Nephron (organoid): Measurements from ENCODE around the gene PCNX2.

ENCODE experiments used
- H3K27ac Mint-ChIP-seq, 3 experiments: 2 replicates each; pipeline ENCODE4 v1.8.0; 2020; ENCODE audit warnings: mixed read lengths in 3 of 3, mild to moderate bottlenecking in 2 of 3, moderate library complexity in 1 of 3
- H3K27me3 Mint-ChIP-seq: 2 replicates; pipeline ENCODE4 v1.8.0; 2021; ENCODE audit warnings: low read depth, mild to moderate bottlenecking, moderate library complexity, mixed read lengths
- H3K36me3 Mint-ChIP-seq: 2 replicates; pipeline ENCODE4 v1.8.0; 2020; ENCODE audit warnings: low read depth, mixed read lengths
- H3K4me1 Mint-ChIP-seq: 2 replicates; pipeline ENCODE4 v1.8.0; 2020; ENCODE audit warnings: mixed read lengths
- H3K4me3 Mint-ChIP-seq, 3 experiments: 2 replicates each; pipeline ENCODE4 v1.8.0; 2020; ENCODE audit warnings: mild to moderate bottlenecking in 3 of 3, mixed read lengths in 3 of 3, moderate library complexity in 2 of 3
- H3K9me3 Mint-ChIP-seq: 2 replicates; pipeline ENCODE4 v1.8.0; 2020; ENCODE audit warnings: mixed read lengths
- CTCF ChIP-seq, 3 experiments: fragments of 200-600 bp; sonication (generic); IDR thresholded peaks; one replicate each; pipeline ENCODE4 v1.5.0; 2021; ENCODE audit warnings: antibody characterized with exemption in 3 of 3; ENCODE audit not compliant: unreplicated experiment in 3 of 3

Gene PCNX2

GRCh38 chr1:233064988-233065387 is 230.5 kb downstream of the PCNX2 start:
- Mint-ChIP-seq H3K36me3 (peaks cover 30% of the 10 kb centered on the region), H3K27me3 (no peaks in the 10 kb centered on the region), H3K4me1 (peaks cover 8% of the 10 kb centered on the region), H3K27ac (no peak overlapping the region), H3K4me3 (no peak overlapping the region), H3K9me3 (peaks cover 16% of the 10 kb centered on the region)
- no peak for TF ChIP-seq CTCF (IDR thresholded peaks at IDR 0.05; ENCODE audit: unreplicated experiment in 3 of 3)

- TF ChIP-seq CTCF (IDR thresholded peaks at IDR 0.05; ENCODE audit: unreplicated experiment in 3 of 3): no peak
- H3K36me3 Mint-ChIP-seq: peaks cover 30% of the 10 kb centered on the region
- H3K9me3 Mint-ChIP-seq: peaks cover 16% of the 10 kb centered on the region
- no peaks in the 10 kb centered on the region for H3K27me3 Mint-ChIP-seq
- no peak overlapping the region for H3K27ac Mint-ChIP-seq
- no peak overlapping the region for H3K4me3 Mint-ChIP-seq
- peaks cover 8% of the 10 kb centered on the region for H3K4me1 Mint-ChIP-seq
These were observed 232.1 kb downstream of the PCNX2 start for GRCh38 chr1:233063462-233063861.

- H3K4me3 Mint-ChIP-seq: no peak overlapping the region
- peaks cover 26% of the 10 kb centered on the region for H3K36me3 Mint-ChIP-seq
- H3K9me3 Mint-ChIP-seq: peaks cover 16% of the 10 kb centered on the region
- H3K4me1 Mint-ChIP-seq: peaks cover 8% of the 10 kb centered on the region
- peaks cover 4% of the 10 kb centered on the region for H3K27me3 Mint-ChIP-seq
- TF ChIP-seq CTCF (IDR thresholded peaks at IDR 0.05; ENCODE audit: unreplicated experiment in 3 of 3): no peak
- no peak overlapping the region for H3K27ac Mint-ChIP-seq
These were observed 234.3 kb downstream of the PCNX2 start for GRCh38 chr1:233061265-233061664.

- Mint-ChIP-seq H3K27me3 (peaks cover 4% of the 10 kb centered on the region), H3K9me3 (peaks cover 14% of the 10 kb centered on the region), H3K36me3 (peaks cover 23% of the 10 kb centered on the region), H3K4me3 (no peak overlapping the region), H3K27ac (no peak overlapping the region), H3K4me1 (peaks cover 8% of the 10 kb centered on the region)
- no peak for TF ChIP-seq CTCF (IDR thresholded peaks at IDR 0.05; ENCODE audit: unreplicated experiment in 3 of 3)
These were observed 235.0 kb downstream of the PCNX2 start for GRCh38 chr1:233060461-233060994.

- Mint-ChIP-seq H3K9me3 (no peaks in the 10 kb centered on the region), H3K27me3 (peaks cover 4% of the 10 kb centered on the region), H3K4me3 (no peak overlapping the region), H3K4me1 (peaks cover 8% of the 10 kb centered on the region), H3K27ac (no peak overlapping the region), H3K36me3 (peaks cover 10% of the 10 kb centered on the region)
- no peak for TF ChIP-seq CTCF (IDR thresholded peaks at IDR 0.05; ENCODE audit: unreplicated experiment in 3 of 3)
These were observed 237.7 kb downstream of the PCNX2 start for GRCh38 chr1:233057836-233058235.

GRCh38 chr1:233055879-233056641 is 239.5 kb downstream of the PCNX2 start:
- peaks cover 12% of the 10 kb centered on the region for H3K36me3 Mint-ChIP-seq
- no peak overlapping the region for H3K27ac Mint-ChIP-seq
- TF ChIP-seq CTCF (IDR thresholded peaks at IDR 0.05; ENCODE audit: unreplicated experiment in 3 of 3): no peak
- peaks cover 2% of the 10 kb centered on the region for H3K9me3 Mint-ChIP-seq
- H3K27me3 Mint-ChIP-seq: peaks cover 4% of the 10 kb centered on the region
- H3K4me1 Mint-ChIP-seq: peaks cover 4% of the 10 kb centered on the region
- H3K4me3 Mint-ChIP-seq: no peak overlapping the region
